ENCODE results near the gene SEC31A. TPM values are rescaled to one million over a fixed set of nuclear protein-coding genes. Genes with fewer than 3 reads are reported as not detected.

Gene SEC31A
- total and polyA plus RNA-seq, 2 experiments from 2014 or later, result 91.0 to 98.8 TPM

DNA sequence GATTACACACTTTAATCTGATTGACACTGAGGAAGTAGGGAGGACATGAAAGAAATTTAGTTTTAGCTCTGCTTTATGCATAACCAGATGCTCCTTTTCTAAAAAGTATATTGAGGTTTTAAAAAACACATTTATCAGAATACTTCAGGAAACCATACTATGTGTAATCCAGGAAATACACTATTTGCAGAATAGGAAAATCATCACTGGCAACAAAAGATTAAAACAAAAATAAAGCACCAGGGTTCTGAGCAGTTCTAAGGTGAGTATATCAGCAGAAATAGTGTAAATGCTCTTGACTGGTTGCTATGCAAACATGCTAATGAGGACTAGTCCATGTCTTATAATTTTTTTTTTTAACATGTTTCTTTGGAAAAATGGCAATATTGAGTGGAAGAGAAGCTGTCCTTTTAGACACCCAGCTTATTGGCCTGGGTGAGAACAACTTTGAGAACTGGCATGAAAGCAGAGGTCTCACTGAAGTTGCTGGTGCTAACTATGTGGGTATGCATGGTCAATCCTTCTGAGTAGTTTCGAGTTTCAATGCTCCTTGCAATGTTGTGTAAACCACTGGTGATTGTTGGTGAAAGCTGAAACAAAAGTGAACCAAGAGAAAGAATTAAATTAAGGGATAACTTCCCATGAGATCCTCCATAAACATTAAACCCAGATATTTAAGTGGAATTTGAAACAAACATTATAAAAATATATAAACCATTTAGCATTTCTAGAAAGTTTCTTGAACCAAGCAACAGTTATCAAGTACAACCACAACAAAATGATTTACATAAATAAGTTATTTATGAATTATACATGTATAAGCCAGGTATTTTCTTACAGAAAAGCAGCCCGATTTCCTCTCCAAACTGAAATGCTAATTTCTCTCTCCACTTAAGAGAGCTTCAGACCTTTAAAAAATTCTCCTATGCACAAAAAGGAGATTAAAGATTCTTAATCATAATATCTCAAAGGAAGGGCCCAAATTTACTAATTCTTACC, 72.0 kb downstream of the SEC31A start:
- Histone ChIP-seq H3K4me3 (no peak overlapping the region), H3K4me2 (no peak overlapping the region), H3K9me2 (ENCODE audit: insufficient read depth) (no peaks in the 10 kb centered on the region), H3F3A (replicated peaks; ENCODE audit: low read depth) (no peaks in the 10 kb centered on the region), H2AFZ (no peak overlapping the region), H3K36me3 (ENCODE audit: insufficient read depth) (peaks cover 53% of the 10 kb centered on the region), H3K27ac (ENCODE audit: low read depth) (no peak overlapping the region), H3K79me2 (replicated peaks; ENCODE audit: insufficient read depth) (no peaks in the 10 kb centered on the region), H3K27me3 (ENCODE audit: insufficient read depth) (peaks cover 15% of the 10 kb centered on the region), H3K4me1 (ENCODE audit: insufficient read depth) (no peaks in the 10 kb centered on the region), H4K20me1 (replicated peaks; ENCODE audit: insufficient read depth) (peaks cover 19% of the 10 kb centered on the region; the same call in 1 of the 2 replicates)
- no peak for DNase-seq (ENCODE audit: low spot score)
- peaks cover 41% of the 10 kb centered on the region for H3K36me3 Mint-ChIP-seq (ENCODE audit: low read depth)
- no peak overlapping the region for H3K4me3 Mint-ChIP-seq
- H3K9me3 Mint-ChIP-seq, result no peaks in the 10 kb centered on the region
- no peak overlapping the region for H3K27ac Mint-ChIP-seq
- no peak for TF ChIP-seq POLR2AphosphoS5 (IDR thresholded peaks at IDR 0.05; ENCODE audit: low read depth)
- TF ChIP-seq STAT1 (IDR thresholded peaks at IDR 0.05; ENCODE audit: unreplicated experiment), result no peak
- no peak for TF ChIP-seq CTCF (conservative IDR thresholded peaks at IDR 0.05; ENCODE audit: low read depth in 2 of 2)
- no peak for TF ChIP-seq NANOG (IDR thresholded peaks at IDR 0.05; ENCODE audit: borderline replicate concordance)
- no peak for TF ChIP-seq JUNB (IDR thresholded peaks at IDR 0.05; ENCODE audit: unreplicated experiment)
- no peak for TF ChIP-seq EZH2phosphoT487 (IDR thresholded peaks at IDR 0.05; ENCODE audit: unreplicated experiment)
- TF ChIP-seq ZNF114 (CRISPR knock-in tag; IDR thresholded peaks at IDR 0.05), result no peak
- TF ChIP-seq, protein P1, sequence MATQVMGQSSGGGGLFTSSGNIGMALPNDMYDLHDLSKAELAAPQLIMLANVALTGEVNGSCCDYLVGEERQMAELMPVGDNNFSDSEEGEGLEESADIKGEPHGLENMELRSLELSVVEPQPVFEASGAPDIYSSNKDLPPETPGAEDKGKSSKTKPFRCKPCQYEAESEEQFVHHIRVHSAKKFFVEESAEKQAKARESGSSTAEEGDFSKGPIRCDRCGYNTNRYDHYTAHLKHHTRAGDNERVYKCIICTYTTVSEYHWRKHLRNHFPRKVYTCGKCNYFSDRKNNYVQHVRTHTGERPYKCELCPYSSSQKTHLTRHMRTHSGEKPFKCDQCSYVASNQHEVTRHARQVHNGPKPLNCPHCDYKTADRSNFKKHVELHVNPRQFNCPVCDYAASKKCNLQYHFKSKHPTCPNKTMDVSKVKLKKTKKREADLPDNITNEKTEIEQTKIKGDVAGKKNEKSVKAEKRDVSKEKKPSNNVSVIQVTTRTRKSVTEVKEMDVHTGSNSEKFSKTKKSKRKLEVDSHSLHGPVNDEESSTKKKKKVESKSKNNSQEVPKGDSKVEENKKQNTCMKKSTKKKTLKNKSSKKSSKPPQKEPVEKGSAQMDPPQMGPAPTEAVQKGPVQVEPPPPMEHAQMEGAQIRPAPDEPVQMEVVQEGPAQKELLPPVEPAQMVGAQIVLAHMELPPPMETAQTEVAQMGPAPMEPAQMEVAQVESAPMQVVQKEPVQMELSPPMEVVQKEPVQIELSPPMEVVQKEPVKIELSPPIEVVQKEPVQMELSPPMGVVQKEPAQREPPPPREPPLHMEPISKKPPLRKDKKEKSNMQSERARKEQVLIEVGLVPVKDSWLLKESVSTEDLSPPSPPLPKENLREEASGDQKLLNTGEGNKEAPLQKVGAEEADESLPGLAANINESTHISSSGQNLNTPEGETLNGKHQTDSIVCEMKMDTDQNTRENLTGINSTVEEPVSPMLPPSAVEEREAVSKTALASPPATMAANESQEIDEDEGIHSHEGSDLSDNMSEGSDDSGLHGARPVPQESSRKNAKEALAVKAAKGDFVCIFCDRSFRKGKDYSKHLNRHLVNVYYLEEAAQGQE (IDR thresholded peaks at IDR 0.05; ENCODE audit: unreplicated experiment), result no peak
- TF ChIP-seq ZNF331 (CRISPR knock-in tag; IDR thresholded peaks at IDR 0.05; ENCODE audit: low read depth), result no peak
- TF ChIP-seq, protein P2, sequence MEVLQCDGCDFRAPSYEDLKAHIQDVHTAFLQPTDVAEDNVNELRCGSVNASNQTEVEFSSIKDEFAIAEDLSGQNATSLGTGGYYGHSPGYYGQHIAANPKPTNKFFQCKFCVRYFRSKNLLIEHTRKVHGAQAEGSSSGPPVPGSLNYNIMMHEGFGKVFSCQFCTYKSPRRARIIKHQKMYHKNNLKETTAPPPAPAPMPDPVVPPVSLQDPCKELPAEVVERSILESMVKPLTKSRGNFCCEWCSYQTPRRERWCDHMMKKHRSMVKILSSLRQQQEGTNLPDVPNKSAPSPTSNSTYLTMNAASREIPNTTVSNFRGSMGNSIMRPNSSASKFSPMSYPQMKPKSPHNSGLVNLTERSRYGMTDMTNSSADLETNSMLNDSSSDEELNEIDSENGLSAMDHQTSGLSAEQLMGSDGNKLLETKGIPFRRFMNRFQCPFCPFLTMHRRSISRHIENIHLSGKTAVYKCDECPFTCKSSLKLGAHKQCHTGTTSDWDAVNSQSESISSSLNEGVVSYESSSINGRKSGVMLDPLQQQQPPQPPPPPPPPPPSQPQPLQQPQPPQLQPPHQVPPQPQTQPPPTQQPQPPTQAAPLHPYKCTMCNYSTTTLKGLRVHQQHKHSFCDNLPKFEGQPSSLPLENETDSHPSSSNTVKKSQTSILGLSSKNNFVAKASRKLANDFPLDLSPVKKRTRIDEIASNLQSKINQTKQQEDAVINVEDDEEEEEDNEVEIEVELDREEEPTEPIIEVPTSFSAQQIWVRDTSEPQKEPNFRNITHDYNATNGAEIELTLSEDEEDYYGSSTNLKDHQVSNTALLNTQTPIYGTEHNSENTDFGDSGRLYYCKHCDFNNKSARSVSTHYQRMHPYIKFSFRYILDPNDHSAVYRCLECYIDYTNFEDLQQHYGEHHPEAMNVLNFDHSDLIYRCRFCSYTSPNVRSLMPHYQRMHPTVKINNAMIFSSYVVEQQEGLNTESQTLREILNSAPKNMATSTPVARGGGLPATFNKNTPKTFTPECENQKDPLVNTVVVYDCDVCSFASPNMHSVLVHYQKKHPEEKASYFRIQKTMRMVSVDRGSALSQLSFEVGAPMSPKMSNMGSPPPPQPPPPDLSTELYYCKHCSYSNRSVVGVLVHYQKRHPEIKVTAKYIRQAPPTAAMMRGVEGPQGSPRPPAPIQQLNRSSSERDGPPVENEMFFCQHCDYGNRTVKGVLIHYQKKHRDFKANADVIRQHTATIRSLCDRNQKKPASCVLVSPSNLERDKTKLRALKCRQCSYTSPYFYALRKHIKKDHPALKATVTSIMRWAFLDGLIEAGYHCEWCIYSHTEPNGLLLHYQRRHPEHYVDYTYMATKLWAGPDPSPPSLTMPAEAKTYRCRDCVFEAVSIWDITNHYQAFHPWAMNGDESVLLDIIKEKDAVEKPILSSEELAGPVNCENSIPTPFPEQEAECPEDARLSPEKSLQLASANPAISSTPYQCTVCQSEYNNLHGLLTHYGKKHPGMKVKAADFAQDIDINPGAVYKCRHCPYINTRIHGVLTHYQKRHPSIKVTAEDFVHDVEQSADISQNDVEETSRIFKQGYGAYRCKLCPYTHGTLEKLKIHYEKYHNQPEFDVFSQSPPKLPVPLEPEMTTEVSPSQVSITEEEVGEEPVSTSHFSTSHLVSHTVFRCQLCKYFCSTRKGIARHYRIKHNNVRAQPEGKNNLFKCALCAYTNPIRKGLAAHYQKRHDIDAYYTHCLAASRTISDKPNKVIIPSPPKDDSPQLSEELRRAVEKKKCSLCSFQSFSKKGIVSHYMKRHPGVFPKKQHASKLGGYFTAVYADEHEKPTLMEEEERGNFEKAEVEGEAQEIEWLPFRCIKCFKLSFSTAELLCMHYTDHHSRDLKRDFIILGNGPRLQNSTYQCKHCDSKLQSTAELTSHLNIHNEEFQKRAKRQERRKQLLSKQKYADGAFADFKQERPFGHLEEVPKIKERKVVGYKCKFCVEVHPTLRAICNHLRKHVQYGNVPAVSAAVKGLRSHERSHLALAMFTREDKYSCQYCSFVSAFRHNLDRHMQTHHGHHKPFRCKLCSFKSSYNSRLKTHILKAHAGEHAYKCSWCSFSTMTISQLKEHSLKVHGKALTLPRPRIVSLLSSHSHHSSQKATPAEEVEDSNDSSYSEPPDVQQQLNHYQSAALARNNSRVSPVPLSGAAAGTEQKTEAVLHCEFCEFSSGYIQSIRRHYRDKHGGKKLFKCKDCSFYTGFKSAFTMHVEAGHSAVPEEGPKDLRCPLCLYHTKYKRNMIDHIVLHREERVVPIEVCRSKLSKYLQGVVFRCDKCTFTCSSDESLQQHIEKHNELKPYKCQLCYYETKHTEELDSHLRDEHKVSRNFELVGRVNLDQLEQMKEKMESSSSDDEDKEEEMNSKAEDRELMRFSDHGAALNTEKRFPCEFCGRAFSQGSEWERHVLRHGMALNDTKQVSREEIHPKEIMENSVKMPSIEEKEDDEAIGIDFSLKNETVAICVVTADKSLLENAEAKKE (CRISPR knock-in tag; IDR thresholded peaks at IDR 0.05), result no peak
- no peak for TF ChIP-seq CREB1 (CRISPR knock-in tag; IDR thresholded peaks at IDR 0.05; ENCODE audit: low read depth)
- no peak for TF ChIP-seq ETS1 (IDR thresholded peaks at IDR 0.05)
- TF ChIP-seq EZH2 (IDR thresholded peaks at IDR 0.05; ENCODE audit: low read depth, unreplicated experiment), result no peak
- H3K4me1 Mint-ChIP-seq, result 0 out of 3 replicates have a peak, but pooled peaks cover 2% of the 10 kb centered on the region
- no peak for ATAC-seq
- H3K27me3 Mint-ChIP-seq (ENCODE audit: insufficient read depth, low read depth, poor library complexity), result peaks cover 8% of the 10 kb centered on the region

All from GM23338 (cell line).